CD4-positive, alpha-beta memory T cell (primary cell): ENCODE data around the gene CELF5. TPM values are rescaled to one million over a fixed set of nuclear protein-coding genes. Genes with fewer than 3 reads are reported as not detected.
"Not testable (repeated sequence)": the region's sequence is repeated elsewhere in the genome, so short reads cannot be mapped to it uniquely, and the experiment has no call there.

ENCODE experiments used
- CTCF ChIA-PET: fragments of 350-600 bp; sonication (Branson Sonifier 250); formaldehyde crosslinking; loops from one replicate; lab custom pipeline; 2021; ENCODE audit warnings: inconsistent platforms; ENCODE audit not compliant: partially characterized antibody; lab: Charles Lee
- POLR2A ChIA-PET: fragments of 350-600 bp; sonication (Branson Sonifier 250); formaldehyde crosslinking; loops from one replicate; lab custom pipeline; 2021; ENCODE audit not compliant: partially characterized antibody; lab: Charles Lee
- DNase-seq, 5 donors: peaks; one replicate each; pipeline versions ENCODE4 v3.0.0 to v3.0.0-alpha.2; 2020 to 2022; ENCODE audit warnings: mixed read lengths in 1 of 5
- H3K27ac ChIP-seq: one replicate; pipeline ENCODE4 v1.7.0; 2013; ENCODE audit warnings: low read depth, low read length
- H3K27me3 ChIP-seq: 2 replicates; pipeline ENCODE4 v1.7.0; 2013; ENCODE audit warnings: mild to moderate bottlenecking, low read length, moderate library complexity; ENCODE audit not compliant: insufficient read depth
- H3K36me3 ChIP-seq: 2 replicates; pipeline ENCODE4 v1.7.0; 2013; ENCODE audit warnings: mild to moderate bottlenecking, low read length, moderate library complexity; ENCODE audit not compliant: insufficient read depth
- H3K4me1 ChIP-seq: 2 replicates; pipeline ENCODE4 v1.7.0; 2013; ENCODE audit warnings: mild to moderate bottlenecking, low read length, moderate library complexity; ENCODE audit not compliant: insufficient read depth
- H3K4me3 ChIP-seq, 2 donors: one replicate each; pipeline ENCODE4 v1.7.0; 2013; ENCODE audit warnings: low read length in 2 of 2, mild to moderate bottlenecking in 1 of 2
- H3K9me3 ChIP-seq, 2 donors: one replicate each; pipeline ENCODE4 v1.7.0; 2013; ENCODE audit warnings: low read length in 2 of 2, control low read depth in 1 of 2; ENCODE audit not compliant: control insufficient read depth in 1 of 2
- H3K27ac Mint-ChIP-seq, 7 donors: one replicate each; pipeline ENCODE4 v1.8.0; 2020 to 2021; ENCODE audit warnings: mixed read lengths in 7 of 7, mild to moderate bottlenecking in 6 of 7, inconsistent platforms in 3 of 7, moderate library complexity in 3 of 7
- H3K27me3 Mint-ChIP-seq, 2 donors: one replicate each; pipeline ENCODE4 v1.8.0; 2020 to 2021; ENCODE audit warnings: mixed read lengths in 2 of 2
- H3K36me3 Mint-ChIP-seq, 2 donors: one replicate each; pipeline ENCODE4 v1.8.0; 2020 to 2021; ENCODE audit warnings: mixed read lengths in 2 of 2, inconsistent platforms in 1 of 2, mild to moderate bottlenecking in 1 of 2
- H3K4me1 Mint-ChIP-seq, 4 donors: one replicate each; pipeline ENCODE4 v1.8.0; 2020 to 2021; ENCODE audit warnings: mixed read lengths in 4 of 4, mild to moderate bottlenecking in 1 of 4
- H3K4me3 Mint-ChIP-seq, 8 donors: one replicate each; pipeline ENCODE4 v1.8.0; 2020 to 2021; ENCODE audit warnings: mixed read lengths in 8 of 8, mild to moderate bottlenecking in 7 of 8, moderate library complexity in 6 of 8, inconsistent platforms in 3 of 8
- H3K9me3 Mint-ChIP-seq, 8 donors: one replicate each; pipeline ENCODE4 v1.8.0; 2020 to 2021; ENCODE audit warnings: mixed read lengths in 8 of 8, mild to moderate bottlenecking in 5 of 8, inconsistent platforms in 3 of 8, moderate library complexity in 1 of 8
- intact Hi-C: fragments of 100-400 bp; cut with micrococcal nuclease; formaldehyde crosslinking; loops from one replicate; pipeline ENCODE4 v1.15.1; 2023
- polyA plus RNA-seq, 2 donors: library from polyadenylated mRNA; unstranded; fragments of 300-500 nt; fragmentation: Illumina TruSeq; gene quantifications; one replicate each; pipeline ENCODE4 v1.2.3, GENCODE V29; 2021
- total RNA-seq, 2 experiments: library from RNA; stranded (reverse); gene quantifications; one replicate each; pipeline ENCODE4 v1.2.3, GENCODE V29; 2021

CELF5 gene
- total and polyA plus RNA-seq, 4 experiments from 2014 or later = 0.32 to 0.64 (median 0.44) TPM; not detected in 1

DNA sequence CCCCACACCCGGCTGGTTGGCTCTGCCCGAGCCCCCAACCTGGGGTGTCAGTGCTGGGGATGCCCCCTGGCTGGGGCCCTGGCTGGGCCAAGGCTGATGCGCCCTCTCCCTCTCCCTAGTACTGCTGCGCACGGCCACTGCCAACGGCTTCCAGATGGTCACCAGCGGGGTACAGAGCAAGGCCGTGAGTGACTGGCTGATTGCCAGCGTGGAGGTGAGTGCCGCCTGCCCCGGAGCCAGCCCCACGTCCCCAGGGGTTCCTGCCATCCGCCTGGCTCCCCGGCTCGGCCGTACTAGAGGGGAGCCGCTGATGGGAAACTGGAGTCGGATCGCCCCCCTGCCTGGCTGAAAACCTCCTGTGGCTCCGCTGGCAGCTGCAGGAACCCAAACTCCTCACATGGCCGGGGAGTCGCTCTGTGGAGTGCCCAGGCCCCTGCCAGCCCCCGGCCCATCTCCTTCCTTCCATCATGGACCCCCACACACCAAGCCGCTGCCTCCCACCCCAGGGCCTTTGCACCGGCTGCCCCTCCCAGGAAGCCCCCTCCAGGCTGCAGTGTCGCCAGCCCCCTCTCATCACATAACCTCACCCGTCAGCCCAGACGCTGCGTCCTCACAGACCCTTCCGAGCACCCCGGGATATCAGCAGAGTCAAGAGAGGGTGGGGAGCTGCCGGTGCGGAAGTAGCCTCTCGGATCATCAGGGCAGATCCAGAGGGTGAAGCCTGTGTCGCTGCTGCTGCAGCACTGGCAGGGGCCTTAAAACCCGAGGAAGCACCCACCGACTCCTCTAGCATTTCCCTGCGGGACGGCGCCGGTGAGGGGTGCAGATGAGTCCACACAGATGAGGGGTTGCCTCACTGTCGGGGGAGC, 28.2 kb upstream of the CELF5 start:
- DNase-seq = no peak
- Mint-ChIP-seq H3K27ac (no peak overlapping the region), H3K4me1 (peaks cover 0 to 2% (median 0%) of the 10 kb centered on the region in 4 donors), H3K4me3 (no peak overlapping the region), H3K27me3 (no peaks in the 10 kb centered on the region), H3K36me3 (peaks cover 11 to 16% of the 10 kb centered on the region in 2 donors), H3K9me3 (no peaks in the 10 kb centered on the region)
- Histone ChIP-seq H3K4me3 (no peak overlapping the region), H3K27me3 (no peaks in the 10 kb centered on the region), H3K4me1 (no peaks in the 10 kb centered on the region), H3K36me3 (no peaks in the 10 kb centered on the region), H3K9me3 (no peaks in the 10 kb centered on the region), H3K27ac (no peak overlapping the region)
- ChIA-PET POLR2A (no interaction called here), CTCF (no interaction called here)
- intact Hi-C loops = no loop called here

DNA sequence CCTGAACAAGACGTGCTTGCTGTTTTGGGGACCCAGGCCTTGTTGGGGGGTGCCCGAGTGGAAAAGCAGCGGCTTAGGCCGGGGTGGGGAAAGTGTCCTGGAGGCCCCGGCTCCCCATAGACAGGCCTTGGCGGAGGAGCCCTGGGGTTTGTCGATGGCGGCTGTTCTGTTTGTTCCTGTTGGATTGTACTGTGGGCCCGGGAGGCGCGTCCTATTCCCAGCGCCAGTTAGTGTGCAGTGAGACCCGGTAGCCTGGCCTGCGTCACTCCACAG, 27.6 kb upstream of the CELF5 start:
- Mint-ChIP-seq H3K36me3 (peaks cover 11 to 16% of the 10 kb centered on the region in 2 donors), H3K4me1 (no peaks in the 10 kb centered on the region), H3K27ac (no peak overlapping the region), H3K27me3 (no peaks in the 10 kb centered on the region), H3K4me3 (no peak overlapping the region), H3K9me3 (no peaks in the 10 kb centered on the region)
- DNase-seq = no peak
- no peak overlapping the region for H3K4me3 ChIP-seq
- H3K9me3 ChIP-seq = no peaks in the 10 kb centered on the region
- ChIA-PET POLR2A (no interaction called here), CTCF (no interaction called here)
- H3K27ac ChIP-seq = no peak overlapping the region
- no peaks in the 10 kb centered on the region for H3K36me3 ChIP-seq
- intact Hi-C loops = no loop called here
- H3K4me1 ChIP-seq = no peaks in the 10 kb centered on the region
- H3K27me3 ChIP-seq = no peaks in the 10 kb centered on the region

- DNase-seq = no peak
- ChIA-PET CTCF (no interaction called here), POLR2A (interaction anchor here (0.7 kb wide), 1 partner anchor 10 kb away, joined by 3 read pairs; no protein-coding TSS in a partner anchor)
- H3K36me3 ChIP-seq = no peaks in the 10 kb centered on the region
- no peaks in the 10 kb centered on the region for H3K9me3 ChIP-seq
- no peak overlapping the region for H3K27ac Mint-ChIP-seq
- H3K4me3 ChIP-seq = no peak overlapping the region
- H3K27me3 Mint-ChIP-seq = no peaks in the 10 kb centered on the region
- H3K27ac ChIP-seq = no peak overlapping the region
- no peaks in the 10 kb centered on the region for H3K9me3 Mint-ChIP-seq
- H3K27me3 ChIP-seq = no peaks in the 10 kb centered on the region
- H3K4me1 ChIP-seq = no peaks in the 10 kb centered on the region
- intact Hi-C loops = no loop called here
- no peak overlapping the region for H3K4me3 Mint-ChIP-seq
- no peaks in the 10 kb centered on the region for H3K4me1 Mint-ChIP-seq
- peaks cover 11 to 14% of the 10 kb centered on the region in 2 donors for H3K36me3 Mint-ChIP-seq
Measured at GRCh38 chr19:3198901-3199700, 25.4 kb upstream of the CELF5 start.

GRCh38 chr19:3201072-3201700, 23.3 kb upstream of the CELF5 start:
- no peak overlapping the region for H3K4me3 ChIP-seq
- Mint-ChIP-seq H3K4me3 (no peak overlapping the region), H3K9me3 (no peaks in the 10 kb centered on the region), H3K36me3 (peaks cover 0 to 11% of the 10 kb centered on the region in 2 donors), H3K27me3 (no peaks in the 10 kb centered on the region), H3K27ac (no peak overlapping the region), H3K4me1 (no peaks in the 10 kb centered on the region)
- H3K9me3 ChIP-seq = no peaks in the 10 kb centered on the region
- intact Hi-C loops = no loop called here
- H3K36me3 ChIP-seq = no peaks in the 10 kb centered on the region
- no peak overlapping the region for H3K27ac ChIP-seq
- H3K27me3 ChIP-seq = no peaks in the 10 kb centered on the region
- no peaks in the 10 kb centered on the region for H3K4me1 ChIP-seq
- ChIA-PET POLR2A (no interaction called here), CTCF (no interaction called here)
- DNase-seq = no peak

DNA sequence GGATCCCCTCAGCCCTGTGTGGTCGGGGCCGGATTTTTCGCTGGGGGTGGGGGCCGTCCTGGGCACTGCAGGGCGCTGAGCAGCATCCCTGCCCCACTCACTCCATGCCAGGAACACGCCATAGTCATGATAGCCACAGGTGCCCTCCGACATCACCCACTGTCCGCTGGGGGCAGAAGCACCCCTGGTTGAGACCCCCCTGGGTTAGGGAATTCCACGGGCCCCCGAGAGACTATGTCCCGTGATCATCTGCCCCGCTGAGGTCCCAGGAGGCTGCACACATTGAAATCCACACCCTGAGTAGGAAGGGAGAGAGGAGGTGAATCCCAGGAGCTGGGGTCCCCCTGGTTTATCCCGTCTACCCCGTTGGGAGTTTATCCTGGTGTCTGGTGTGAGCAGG, 22.6 kb upstream of the CELF5 start:
- H3K9me3 Mint-ChIP-seq = no peaks in the 10 kb centered on the region
- H3K4me3 Mint-ChIP-seq = no peak overlapping the region
- POLR2A ChIA-PET = no interaction called here
- no peak for DNase-seq
- H3K36me3 Mint-ChIP-seq = peaks cover 0 to 13% of the 10 kb centered on the region in 2 donors
- Histone ChIP-seq H3K27me3 (no peaks in the 10 kb centered on the region), H3K27ac (no peak overlapping the region), H3K36me3 (peaks cover under 1% of the 10 kb centered on the region), H3K4me3 (no peak overlapping the region), H3K4me1 (no peaks in the 10 kb centered on the region), H3K9me3 (no peaks in the 10 kb centered on the region)
- intact Hi-C loops = no loop called here
- no peaks in the 10 kb centered on the region for H3K27me3 Mint-ChIP-seq
- no peaks in the 10 kb centered on the region for H3K4me1 Mint-ChIP-seq
- H3K27ac Mint-ChIP-seq = no peak overlapping the region
- CTCF ChIA-PET = no interaction called here

DNA sequence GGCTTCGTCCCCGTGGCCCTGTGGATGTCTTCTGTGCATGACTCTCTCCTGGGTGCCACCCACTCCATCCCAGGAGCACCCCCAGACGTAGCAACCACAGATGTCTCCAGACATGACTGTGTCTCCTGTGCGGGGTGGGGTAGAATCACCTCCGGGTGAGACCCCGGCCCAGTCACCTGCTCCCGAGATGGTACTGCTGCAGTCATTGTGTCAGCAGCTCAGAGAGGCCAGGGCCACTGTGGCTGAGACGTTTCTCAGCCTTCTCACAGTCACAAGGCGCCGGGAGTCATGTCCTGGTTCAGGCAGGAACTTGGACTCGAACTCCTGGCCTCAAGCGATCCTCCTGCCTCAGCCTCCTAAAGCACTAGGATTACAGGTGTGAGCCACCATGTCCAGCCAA, 22.1 kb upstream of the CELF5 start:
- no peaks in the 10 kb centered on the region for H3K4me1 Mint-ChIP-seq
- Histone ChIP-seq H3K27ac (no peak overlapping the region), H3K9me3 (no peaks in the 10 kb centered on the region), H3K4me3 (no peak overlapping the region), H3K36me3 (peaks cover 5% of the 10 kb centered on the region), H3K27me3 (no peaks in the 10 kb centered on the region), H3K4me1 (no peaks in the 10 kb centered on the region)
- peak overlapping the region in 2 of 7 donors; percentile 35 to 51 for H3K27ac Mint-ChIP-seq
- intact Hi-C loops = no loop called here
- POLR2A ChIA-PET = no interaction called here
- peaks cover 0 to 16% of the 10 kb centered on the region in 2 donors for H3K36me3 Mint-ChIP-seq
- no peak overlapping the region for H3K4me3 Mint-ChIP-seq
- no peak for DNase-seq
- no peaks in the 10 kb centered on the region for H3K9me3 Mint-ChIP-seq
- H3K27me3 Mint-ChIP-seq = no peaks in the 10 kb centered on the region
- CTCF ChIA-PET = interaction anchor here (0.7 kb wide), 1 partner anchor 16 kb away, joined by 4 read pairs; the partner anchor contains the start of gene NCLN

GRCh38 chr19:3202895-3203294, 21.6 kb upstream of the CELF5 start:
- H3K27me3 ChIP-seq, H3K4me3 Mint-ChIP-seq, H3K4me3 ChIP-seq, POLR2A ChIA-PET, H3K9me3 ChIP-seq, H3K9me3 Mint-ChIP-seq, H3K4me1 ChIP-seq, H3K27ac ChIP-seq, H3K27me3 Mint-ChIP-seq, DNase-seq, H3K27ac Mint-ChIP-seq, H3K4me1 Mint-ChIP-seq, intact Hi-C loops, H3K36me3 ChIP-seq: not testable (repeated sequence)
- CTCF ChIA-PET = interaction anchor here (0.7 to 1.1 kb wide), 2 partner anchors 17 to 57 kb away, joined by 3 to 4 read pairs; partner anchors contain the start of gene NCLN
- peaks cover 0 to 16% of the 10 kb centered on the region in 2 donors for H3K36me3 Mint-ChIP-seq
